Ovary (tissue), 9 donors: ENCODE results near the gene TMEM18. TPM values are rescaled to one million over a fixed set of nuclear protein-coding genes. Genes with fewer than 3 reads are reported as not detected.

Experiments used
- DNase-seq, 5 donors: peaks; one replicate each; pipeline ENCODE4 v3.0.0-alpha.2; 2019 to 2020
- H3K27ac ChIP-seq, 2 donors: fragments of 200-600 bp; one replicate each; pipeline versions ENCODE4 v1.5.1 to v1.8.0; 2019 to 2022
- H3K27me3 ChIP-seq: fragments of 200-600 bp; one replicate; pipeline ENCODE4 v1.8.0; 2022
- H3K36me3 ChIP-seq: fragments of 200-600 bp; sonication (generic); one replicate; pipeline ENCODE4 v1.5.1; 2019
- H3K4me1 ChIP-seq: one replicate; pipeline ENCODE4 v1.8.1; 2013; ENCODE audit warnings: mild to moderate bottlenecking, moderate library complexity; ENCODE audit not compliant: insufficient read depth
- H3K4me3 ChIP-seq: fragments of 200-600 bp; sonication (generic); one replicate; pipeline ENCODE4 v1.5.1; 2017
- H3K9me3 ChIP-seq, 2 donors: fragments of 200-600 bp in 1 of 2; sonication (generic) in 1 of 2; one replicate each; pipeline versions ENCODE4 v1.5.1 to v1.8.1; 2013 to 2019; ENCODE audit warnings: mild to moderate bottlenecking in 1 of 2, moderate library complexity in 1 of 2
- EP300 ChIP-seq: sonication (generic); formaldehyde crosslinking; IDR thresholded peaks from one replicate; pipeline ENCODE4 v1.6.1; 2017; ENCODE audit warnings: antibody characterized with exemption
- POLR2A ChIP-seq: fragments of 450-650 bp; IDR thresholded peaks from one replicate; pipeline ENCODE4 v1.6.1; 2017; ENCODE audit warnings: antibody characterized with exemption, mild to moderate bottlenecking, moderate library complexity
- WGBS, 3 donors: extraction: QIAGEN DNeasy Blood & Tissue Kit in 1 of 3; methylation state at CpG; one replicate each; pipeline versions ENCODE4 v1.1.5 to v1.1.7; 2013 to 2017; 5-methylcytosine and 5-hydroxymethylcytosine counted together
- intact Hi-C, 4 donors: fragments of 100-400 bp; cut with DNase I; formaldehyde crosslinking; loops; one replicate each; pipeline versions ENCODE4 v1.11.0 to v1.15.1; 2022 to 2023
- polyA plus RNA-seq, 2 donors: library from polyadenylated mRNA; stranded (reverse); fragments of 200-250 nt in 1 of 2; fragments of 350-450 nt in 1 of 2; fragmentation: Illumina TruSeq in 1 of 2; extraction: RNeasy Lipid Tissue Mini Kit (QIAGEN cat#74804) in 1 of 2; gene quantifications; one replicate each; pipeline ENCODE4 v1.2.3, GENCODE V29; 2013 to 2014
- total RNA-seq, 7 donors: library from RNA; depleted of rRNA in 2 of 7; stranded (reverse); fragments of >200 nt in 2 of 7; fragmentation: NEBNext Ultra II Directional in 3 of 7; extraction: Animal tissue kit (Norgen Biotek cat#: 25700) in 3 of 7; gene quantifications; one replicate each; pipeline versions ENCODE4 v1.1.0 to v1.2.4, GENCODE V29; 2016 to 2023
- TF ChIP-seq, protein P1 (sequence below), 3 donors: fragments of 450-650 bp in 2 of 3; fragments of 200-600 bp in 1 of 3; IDR thresholded peaks; one replicate each; pipeline versions ENCODE4 v1.5.1 to v1.8.0; 2016 to 2022; ENCODE audit warnings: antibody characterized with exemption in 3 of 3, mild to moderate bottlenecking in 1 of 3
- donor health status: DM: no; HTN: no; CAD: no; lungs with moderate emphysema.
- donor health status: DM: no; HTN: no; CAD: no.
- donor health status: Bipolar disorder and iron deficiency.
- donor health status: DM: yes; HTN: yes; CAD: no.
- donor health status: DM: no; HTN: no; CAD: no.
- donor health status: DM: yes; HTN: yes; CAD: no.

TMEM18 gene
- total and polyA plus RNA-seq, 9 donors, result 27.5 to 48.5 (median 40.4) TPM

DNA sequence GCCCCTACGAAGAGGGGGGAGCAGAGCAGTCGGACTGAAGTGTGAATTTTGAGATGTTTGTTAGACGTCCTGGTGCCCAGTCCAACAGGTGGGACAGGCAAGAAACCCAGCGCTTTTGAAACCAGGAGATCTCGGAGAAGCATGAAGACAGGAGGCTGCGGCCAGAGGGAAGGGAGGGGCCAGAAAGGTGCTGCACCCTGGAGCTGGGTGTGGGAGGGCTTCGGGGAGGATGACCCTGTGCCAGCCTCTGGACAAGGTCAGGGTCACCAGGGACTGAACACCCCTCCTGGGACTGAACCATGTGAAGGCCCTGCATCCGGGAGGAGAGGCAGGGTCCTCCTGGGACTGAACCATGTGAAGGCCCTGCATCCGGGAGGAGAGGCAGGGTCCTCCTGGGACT is 6.1 kb downstream of the TMEM18 start:
- 80 to 94% (median 91%) methylated on average over 7 to 8 of the region's 9 CpGs for WGBS, 3 donors
- H3K36me3 ChIP-seq, result no peaks in the 10 kb centered on the region
- intact Hi-C loops, result no loop called here
- no peak for DNase-seq
- no peak overlapping the region for H3K27ac ChIP-seq
- H3K4me3 ChIP-seq, result no peak overlapping the region
- H3K4me1 ChIP-seq, result peaks cover 6% of the 10 kb centered on the region
- no peak for TF ChIP-seq EP300
- TF ChIP-seq, protein P1, sequence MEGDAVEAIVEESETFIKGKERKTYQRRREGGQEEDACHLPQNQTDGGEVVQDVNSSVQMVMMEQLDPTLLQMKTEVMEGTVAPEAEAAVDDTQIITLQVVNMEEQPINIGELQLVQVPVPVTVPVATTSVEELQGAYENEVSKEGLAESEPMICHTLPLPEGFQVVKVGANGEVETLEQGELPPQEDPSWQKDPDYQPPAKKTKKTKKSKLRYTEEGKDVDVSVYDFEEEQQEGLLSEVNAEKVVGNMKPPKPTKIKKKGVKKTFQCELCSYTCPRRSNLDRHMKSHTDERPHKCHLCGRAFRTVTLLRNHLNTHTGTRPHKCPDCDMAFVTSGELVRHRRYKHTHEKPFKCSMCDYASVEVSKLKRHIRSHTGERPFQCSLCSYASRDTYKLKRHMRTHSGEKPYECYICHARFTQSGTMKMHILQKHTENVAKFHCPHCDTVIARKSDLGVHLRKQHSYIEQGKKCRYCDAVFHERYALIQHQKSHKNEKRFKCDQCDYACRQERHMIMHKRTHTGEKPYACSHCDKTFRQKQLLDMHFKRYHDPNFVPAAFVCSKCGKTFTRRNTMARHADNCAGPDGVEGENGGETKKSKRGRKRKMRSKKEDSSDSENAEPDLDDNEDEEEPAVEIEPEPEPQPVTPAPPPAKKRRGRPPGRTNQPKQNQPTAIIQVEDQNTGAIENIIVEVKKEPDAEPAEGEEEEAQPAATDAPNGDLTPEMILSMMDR (IDR thresholded peaks at IDR 0.05), result no peak
- no peak for TF ChIP-seq POLR2A
- H3K27me3 ChIP-seq, result no peaks in the 10 kb centered on the region
- peaks cover 0 to 4% of the 10 kb centered on the region in 2 donors for H3K9me3 ChIP-seq

DNA sequence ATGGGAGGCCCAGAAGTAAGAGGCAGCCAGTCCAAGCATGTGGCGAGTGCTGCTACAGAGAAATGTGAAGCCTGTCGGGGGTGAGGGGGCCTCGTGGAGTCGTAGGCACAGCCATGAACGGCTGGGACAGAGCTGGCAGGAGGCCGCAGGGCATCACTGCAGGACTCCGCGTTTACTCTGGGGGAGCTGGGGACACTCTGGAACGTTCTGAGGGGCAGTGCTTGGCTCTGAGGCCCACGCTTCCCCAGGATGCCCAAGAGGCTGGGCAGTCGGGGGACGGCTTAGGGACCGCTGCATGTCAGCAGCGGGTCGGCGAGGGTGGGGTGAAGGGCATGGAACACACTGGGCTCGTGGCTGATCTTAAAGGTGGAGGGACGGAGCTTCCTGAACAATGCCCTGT is 6.6 kb downstream of the TMEM18 start:
- Histone ChIP-seq H3K27ac (no peak overlapping the region), H3K27me3 (no peaks in the 10 kb centered on the region), H3K9me3 (peaks cover 0 to 4% of the 10 kb centered on the region in 2 donors), H3K4me1 (peaks cover 5% of the 10 kb centered on the region), H3K4me3 (no peak overlapping the region), H3K36me3 (no peaks in the 10 kb centered on the region)
- TF ChIP-seq EP300 (no peak), POLR2A (no peak)
- TF ChIP-seq, protein P1 (IDR thresholded peaks at IDR 0.05), result no peak
- no peak for DNase-seq
- 88 to 94% (median 92%) methylated on average over 18 of the region's 18 CpGs for WGBS, 3 donors
- intact Hi-C loops, result no loop called here

DNA sequence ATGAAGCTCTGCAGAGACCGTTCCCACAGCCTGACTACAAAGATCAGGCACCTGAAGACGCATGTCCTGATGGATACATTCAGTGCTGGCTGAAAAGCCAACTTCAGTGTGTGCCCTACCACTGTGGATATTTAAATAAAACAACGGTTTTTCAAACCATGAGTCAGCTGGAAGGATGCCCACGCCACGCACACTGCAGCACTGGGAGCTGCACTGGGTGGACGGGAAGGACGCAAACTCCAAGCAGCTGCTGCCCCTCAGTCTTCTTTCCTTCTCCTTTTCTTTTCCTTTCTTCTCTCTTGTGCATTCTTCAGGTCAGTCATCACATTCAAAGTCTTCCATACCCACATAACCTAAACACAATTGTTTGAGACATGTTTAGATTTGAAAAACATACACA is 7.9 kb downstream of the TMEM18 start:
- 71 to 74% (median 72%) methylated on average over 7 of the region's 7 CpGs for WGBS, 3 donors
- Histone ChIP-seq H3K27ac (no peak overlapping the region), H3K4me3 (no peak overlapping the region), H3K9me3 (peaks cover 0 to 4% of the 10 kb centered on the region in 2 donors), H3K36me3 (no peaks in the 10 kb centered on the region), H3K27me3 (no peaks in the 10 kb centered on the region), H3K4me1 (peaks cover 3% of the 10 kb centered on the region)
- intact Hi-C loops, result no loop called here
- TF ChIP-seq, protein P1 (IDR thresholded peaks at IDR 0.05), result no peak
- TF ChIP-seq POLR2A (no peak), EP300 (no peak)
- DNase-seq, result no peak

DNA sequence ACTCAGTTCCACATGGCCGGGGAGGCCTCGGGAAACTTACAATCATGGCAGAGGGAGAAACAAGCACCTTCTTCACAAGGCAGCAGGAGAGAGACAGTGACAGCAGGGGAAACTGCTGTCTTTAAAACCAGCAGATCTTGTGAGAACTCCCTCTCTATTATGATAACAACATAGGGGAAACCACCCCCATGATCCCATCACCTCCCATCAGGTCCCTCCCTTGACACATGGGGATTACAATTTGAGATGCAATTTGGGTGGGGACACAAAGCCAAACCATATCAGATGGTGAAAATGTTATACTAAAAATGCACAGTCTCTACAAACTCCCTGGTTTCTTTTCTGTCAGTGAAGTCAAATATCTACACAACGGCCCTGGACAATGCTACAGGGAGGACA is 9.2 kb downstream of the TMEM18 start:
- DNase-seq, result no peak
- no peaks in the 10 kb centered on the region for H3K36me3 ChIP-seq
- whole genome bisulfite sequencing, 3 donors, result 87 to 95% (median 93%) methylated on average over 3 of the region's 3 CpGs
- no peak overlapping the region for H3K27ac ChIP-seq
- intact Hi-C loops, result no loop called here
- H3K4me1 ChIP-seq, result peaks cover under 1% of the 10 kb centered on the region
- no peak overlapping the region for H3K4me3 ChIP-seq
- TF ChIP-seq POLR2A, result no peak
- TF ChIP-seq, protein P1 (IDR thresholded peaks at IDR 0.05), result no peak
- no peak for TF ChIP-seq EP300
- peaks cover 0 to 7% of the 10 kb centered on the region in 2 donors for H3K9me3 ChIP-seq
- no peaks in the 10 kb centered on the region for H3K27me3 ChIP-seq
